HG03097 (cell line): ENCODE results near the gene ZNF532.

ENCODE experiments used
- ATAC-seq: cut with Tn5 transposase; IDR thresholded peaks from one replicate; pipeline ENCODE4 v1.9.1; 2021; ENCODE audit not compliant: unreplicated experiment, low FRiP score

Gene ZNF532

DNA sequence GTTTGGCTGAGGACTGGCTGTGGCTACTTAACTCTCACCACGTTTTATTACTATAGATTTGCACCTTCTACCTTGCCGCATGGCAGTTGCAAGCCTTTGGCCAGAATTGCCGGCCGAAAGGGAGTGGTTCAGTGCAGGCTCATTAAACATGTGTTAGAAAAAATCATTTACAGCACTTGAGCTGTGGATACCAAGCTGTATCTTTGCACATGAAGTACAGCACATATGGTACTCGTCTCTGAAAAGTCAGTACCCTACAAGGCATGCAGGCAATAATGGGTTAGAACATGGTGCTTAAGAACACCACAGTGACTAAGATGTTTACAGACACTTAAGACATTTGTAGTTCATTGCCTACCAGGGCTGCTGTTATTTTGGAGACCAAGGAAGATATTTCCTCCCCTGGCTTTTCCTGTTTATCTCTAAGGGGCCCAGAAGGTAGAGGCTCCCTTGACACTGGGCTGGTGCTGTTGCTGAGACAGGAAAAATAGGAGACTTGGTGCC is 103.1 kb downstream of the ZNF532 start:
- ATAC-seq = no peak

DNA sequence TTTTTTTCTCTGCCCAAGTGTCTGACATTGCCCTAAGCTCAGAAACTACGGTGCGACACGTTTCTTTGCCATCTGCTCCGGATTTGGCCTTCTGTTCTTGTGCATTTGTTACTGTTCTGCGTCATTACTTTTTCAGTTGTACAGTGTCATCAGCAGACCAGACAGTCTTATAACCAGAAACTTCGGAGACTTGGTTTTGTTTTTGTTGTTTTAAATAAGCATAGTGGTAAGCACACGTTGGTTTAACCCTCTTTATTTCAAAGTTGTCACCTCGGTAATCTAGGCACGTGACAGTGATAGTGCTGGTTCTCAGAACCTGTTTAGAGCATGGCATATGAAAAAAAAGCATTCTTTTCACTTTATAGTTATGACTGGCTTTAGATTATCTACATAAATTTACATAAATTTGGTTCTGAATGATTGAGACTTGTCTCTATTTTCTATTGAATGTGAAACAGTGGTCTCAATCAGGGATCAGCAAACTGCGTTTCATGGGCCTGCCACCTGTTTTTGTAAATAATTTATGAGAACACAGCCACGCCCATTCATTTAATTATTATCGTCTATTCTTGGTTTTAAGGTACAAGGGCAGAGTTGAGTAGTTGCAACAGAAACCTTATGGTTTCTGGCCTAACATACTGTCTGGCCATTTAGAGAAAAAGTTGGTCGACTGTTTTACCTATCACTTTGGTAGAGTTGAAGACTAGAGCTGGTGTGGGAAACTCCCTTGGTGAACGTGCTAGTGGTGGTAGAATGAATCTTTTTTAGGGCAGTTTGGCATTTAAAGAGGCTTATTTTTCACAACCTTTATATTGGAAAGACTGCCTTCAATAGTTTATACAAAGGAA is 106.5 kb downstream of the ZNF532 start:
- ATAC-seq = peak; percentile 84

- ATAC-seq = no peak
These were observed 110.6 kb downstream of the ZNF532 start for GRCh38 chr18:58975296-58975695.

- no peak for ATAC-seq
These were observed 111.1 kb downstream of the ZNF532 start for GRCh38 chr18:58975781-58976180.

- ATAC-seq = no peak
These were observed 112.5 kb downstream of the ZNF532 start for GRCh38 chr18:58977223-58977622.

DNA sequence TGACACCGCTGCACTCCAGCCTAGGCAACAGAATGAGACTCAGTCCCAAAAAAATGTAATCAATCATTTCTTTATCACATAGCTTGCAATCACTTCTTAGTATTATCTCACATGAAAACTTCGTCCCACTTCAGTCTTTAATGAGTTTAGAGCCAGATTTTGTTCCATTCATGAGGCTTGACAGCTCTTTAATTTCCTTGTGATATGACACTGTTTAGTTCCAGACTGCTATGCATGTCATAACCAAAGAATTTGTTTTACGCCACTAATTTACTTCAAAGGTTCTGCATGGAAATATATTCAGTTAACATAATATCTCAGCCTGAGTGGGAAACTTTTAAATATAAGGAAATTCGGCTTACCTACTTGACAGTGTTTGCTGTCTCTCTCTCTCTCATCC is 113.1 kb downstream of the ZNF532 start:
- ATAC-seq = no peak

GRCh38 chr18:58978916-58979315 is 114.2 kb downstream of the ZNF532 start:
- no peak for ATAC-seq

DNA sequence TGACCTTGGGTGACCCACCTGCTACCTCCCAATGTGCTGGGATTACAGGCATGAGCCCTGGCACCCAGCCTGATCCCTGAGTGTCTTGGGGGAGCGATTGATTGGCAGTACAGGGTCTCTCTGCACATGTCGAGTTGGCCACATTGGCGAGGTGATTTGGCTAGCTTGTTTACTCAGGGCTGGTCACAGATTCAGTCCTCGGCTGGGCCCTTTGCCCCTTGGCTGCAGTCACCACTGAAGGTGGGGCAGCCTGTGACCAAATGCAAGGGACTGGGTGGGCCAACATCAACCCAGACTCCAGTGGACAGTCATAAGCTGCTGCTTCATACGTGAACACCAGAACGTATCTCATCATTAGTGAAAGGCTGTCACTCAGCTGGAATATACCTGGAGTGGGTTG is 114.9 kb downstream of the ZNF532 start:
- no peak for ATAC-seq

DNA sequence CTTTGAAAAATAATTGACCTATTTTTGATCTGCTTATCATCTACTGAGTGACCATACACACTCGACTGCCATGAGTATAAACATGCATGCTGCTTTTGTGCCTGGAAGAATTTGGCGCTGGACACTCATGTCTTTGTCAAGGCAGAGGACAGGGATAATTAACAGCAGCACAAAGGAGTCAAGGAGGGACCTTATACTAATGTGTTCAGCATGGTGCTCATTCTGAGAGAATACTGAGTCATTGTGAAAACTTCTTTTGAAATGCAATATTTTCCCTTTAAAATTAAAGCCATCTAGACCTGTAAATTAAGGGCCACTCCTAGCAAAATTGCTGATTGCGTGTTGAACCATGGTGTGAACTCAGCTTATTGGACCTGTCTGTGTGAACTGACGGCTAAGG is 116.3 kb downstream of the ZNF532 start:
- ATAC-seq = no peak

DNA sequence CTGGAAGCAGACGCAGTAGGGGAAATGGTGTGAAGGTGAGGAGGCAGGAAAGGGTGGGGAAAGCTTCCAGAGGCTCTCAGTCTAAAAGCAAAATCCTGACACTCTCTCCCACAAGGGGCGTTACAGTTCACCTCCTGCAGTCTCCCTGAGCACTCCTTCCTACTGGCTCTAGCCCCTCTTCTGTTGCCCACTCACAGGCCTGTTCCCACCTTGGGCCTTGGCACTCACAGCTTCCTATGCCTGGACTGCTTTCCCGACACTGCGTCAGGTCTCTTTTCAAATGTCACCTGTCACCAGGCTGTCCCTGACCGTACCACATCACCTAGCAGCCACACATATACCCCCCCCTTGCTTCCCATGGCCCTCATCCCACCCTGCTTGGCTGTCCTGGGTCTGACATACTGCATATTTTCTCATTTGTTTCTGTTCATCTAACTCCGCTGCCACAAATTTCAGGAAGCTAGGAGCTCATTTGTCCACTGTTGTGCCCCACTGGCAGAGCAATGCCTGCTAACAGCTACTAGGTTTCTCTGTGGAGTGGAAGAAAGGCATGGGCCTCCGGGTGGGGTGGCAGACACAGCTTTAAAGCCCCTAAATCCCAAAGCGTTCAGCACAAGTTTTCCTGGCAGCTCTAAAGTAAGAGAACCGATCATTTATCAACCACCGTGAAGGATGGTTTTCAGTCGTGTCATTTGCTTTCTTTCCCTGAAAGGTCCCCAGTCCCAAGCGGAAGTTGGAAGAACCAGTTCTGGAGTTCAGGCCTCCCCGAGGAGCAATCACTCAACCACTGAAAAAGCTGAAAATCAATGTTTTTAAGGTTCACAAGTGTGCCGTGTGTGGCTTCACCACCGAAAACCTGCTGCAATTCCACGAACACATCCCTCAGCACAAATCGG is 118.8 kb downstream of the ZNF532 start:
- no peak for ATAC-seq

DNA sequence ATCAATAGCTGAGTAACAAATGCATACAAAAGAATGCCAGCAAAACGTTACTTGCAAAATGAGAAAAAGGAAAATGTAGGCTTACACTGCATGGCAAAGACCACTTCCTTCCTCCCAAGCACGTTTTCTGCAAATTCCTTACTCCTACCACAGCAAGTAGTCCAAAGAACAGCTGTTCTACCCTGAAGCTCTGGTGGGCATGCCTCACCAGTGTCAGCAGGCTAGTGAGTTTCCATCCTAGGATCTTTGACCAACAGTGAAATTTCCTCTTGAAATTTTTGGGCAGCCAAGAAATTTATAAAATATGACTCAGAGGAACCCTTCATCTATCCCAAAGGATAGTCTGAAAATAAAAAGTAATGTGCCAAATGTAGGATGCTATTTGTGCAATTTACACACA is 123.9 kb downstream of the ZNF532 start:
- no peak for ATAC-seq

GRCh38 chr18:58989184-58989759 is 124.6 kb downstream of the ZNF532 start:
- no peak for ATAC-seq

- no peak for ATAC-seq
These were observed 126.0 kb downstream of the ZNF532 start for GRCh38 chr18:58990720-58991119.

GRCh38 chr18:58991167-58991798 is 126.6 kb downstream of the ZNF532 start:
- peak; percentile 74 for ATAC-seq

DNA sequence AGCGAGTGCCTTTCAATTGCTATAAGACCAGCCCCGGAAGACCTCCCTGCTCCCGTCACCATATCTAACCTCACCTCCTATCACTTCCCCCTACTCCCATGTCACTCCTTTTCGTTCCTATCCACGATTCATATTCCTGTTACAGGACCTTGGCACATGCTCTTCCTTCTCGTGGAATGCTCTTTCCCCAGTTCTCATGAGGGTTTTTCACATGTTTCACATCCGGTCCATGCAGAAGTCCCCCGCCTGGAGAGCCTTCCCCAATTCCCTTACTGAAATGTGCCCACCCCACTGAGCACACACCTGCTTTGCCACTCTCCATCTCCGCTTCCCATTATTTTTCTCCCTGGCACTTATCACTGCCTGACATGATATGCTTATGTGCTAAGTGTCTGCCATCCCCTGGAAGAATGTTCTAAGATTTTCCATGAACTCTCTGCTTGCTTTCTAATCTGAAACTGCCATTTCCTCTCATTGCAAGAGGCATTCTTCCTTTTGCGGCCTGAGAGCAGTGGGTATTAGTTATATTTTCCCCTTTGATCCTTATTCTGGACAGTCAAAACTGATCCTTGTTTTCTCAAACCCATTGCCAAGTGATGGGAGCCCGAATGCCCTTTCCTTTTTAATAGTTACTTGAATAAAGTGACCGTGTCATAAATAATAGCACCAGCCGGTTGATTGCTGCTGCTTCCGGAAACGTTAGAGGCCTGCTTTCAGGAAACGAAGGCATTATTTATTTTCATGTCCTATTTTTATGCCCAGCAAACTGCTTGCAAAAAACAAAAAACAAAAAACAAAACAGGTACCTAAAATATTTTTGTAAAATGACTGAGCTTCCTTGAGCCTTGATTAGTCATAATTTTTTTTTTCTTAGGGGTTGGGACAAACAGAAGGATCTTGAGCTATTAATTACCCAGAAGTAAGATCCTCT is 127.9 kb downstream of the ZNF532 start:
- no peak for ATAC-seq

- ATAC-seq = no peak
These were observed 128.6 kb downstream of the ZNF532 start for GRCh38 chr18:58993260-58993659.

DNA sequence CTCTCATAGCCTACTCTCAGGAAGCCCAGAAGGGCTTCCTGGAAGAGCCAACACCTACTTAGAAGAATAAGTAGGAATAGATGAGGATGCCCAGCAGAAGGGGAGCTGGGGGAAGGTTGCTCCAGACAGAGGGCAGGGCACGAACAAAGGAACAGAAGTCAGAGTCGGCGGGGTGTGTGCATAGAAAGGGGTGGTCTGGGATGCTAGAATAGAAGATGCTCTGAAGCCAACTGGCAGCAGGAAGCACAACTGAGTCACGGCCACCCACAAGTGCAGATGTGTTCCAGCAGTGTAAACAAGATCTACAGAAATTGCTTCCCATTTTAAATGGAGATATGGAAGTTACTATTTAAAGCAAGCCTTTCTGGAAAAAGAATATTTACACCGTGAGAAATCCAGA is 131.0 kb downstream of the ZNF532 start:
- ATAC-seq = no peak

DNA sequence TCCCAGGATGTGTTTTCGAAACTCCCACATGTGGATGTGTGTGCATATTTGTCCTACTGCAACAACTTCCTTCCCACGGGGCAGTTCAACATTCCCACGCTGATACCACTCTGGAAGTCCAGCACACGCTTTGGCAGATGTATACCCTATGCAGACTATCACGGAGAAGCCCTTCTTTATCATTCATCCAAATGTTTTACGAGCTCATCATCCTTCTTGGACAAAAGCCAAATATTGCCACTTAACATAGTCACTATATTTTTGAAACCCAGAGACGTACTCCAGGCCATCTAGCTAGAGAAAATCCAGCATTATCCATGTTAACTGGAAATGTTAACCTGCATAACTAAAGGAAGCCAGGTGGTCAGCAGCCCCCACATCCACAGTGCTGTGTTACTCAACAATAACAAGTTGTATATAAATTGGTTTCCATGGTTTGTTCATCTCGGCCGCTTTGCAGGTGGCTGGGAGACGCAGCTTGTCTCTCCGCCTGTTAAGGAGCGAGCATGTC is 131.5 kb downstream of the ZNF532 start:
- no peak for ATAC-seq

DNA sequence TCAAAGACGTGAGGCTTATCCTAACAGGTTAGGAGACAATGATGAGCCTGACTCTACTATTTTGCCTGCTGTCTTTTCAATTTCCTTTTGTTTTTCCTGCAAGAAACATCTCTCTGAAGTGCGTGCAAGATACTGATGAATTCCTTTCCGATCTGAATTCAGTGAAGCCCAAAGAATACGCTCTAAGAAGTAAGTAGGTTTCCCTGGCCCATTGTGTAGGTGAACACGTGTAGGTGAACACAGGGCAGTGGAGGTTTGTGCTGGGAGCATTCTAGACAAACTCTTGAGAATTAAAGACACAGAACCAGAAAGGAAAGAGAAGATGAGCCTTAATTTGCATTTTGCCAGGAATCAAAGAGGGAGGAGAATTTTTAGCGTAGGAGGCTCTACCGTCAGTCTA is 132.0 kb downstream of the ZNF532 start:
- ATAC-seq = no peak
